ENCODE data around the gene EVC2. TPM values are rescaled to one million over a fixed set of nuclear protein-coding genes. Genes with fewer than 3 reads are reported as not detected.

EVC2 gene, protein sequence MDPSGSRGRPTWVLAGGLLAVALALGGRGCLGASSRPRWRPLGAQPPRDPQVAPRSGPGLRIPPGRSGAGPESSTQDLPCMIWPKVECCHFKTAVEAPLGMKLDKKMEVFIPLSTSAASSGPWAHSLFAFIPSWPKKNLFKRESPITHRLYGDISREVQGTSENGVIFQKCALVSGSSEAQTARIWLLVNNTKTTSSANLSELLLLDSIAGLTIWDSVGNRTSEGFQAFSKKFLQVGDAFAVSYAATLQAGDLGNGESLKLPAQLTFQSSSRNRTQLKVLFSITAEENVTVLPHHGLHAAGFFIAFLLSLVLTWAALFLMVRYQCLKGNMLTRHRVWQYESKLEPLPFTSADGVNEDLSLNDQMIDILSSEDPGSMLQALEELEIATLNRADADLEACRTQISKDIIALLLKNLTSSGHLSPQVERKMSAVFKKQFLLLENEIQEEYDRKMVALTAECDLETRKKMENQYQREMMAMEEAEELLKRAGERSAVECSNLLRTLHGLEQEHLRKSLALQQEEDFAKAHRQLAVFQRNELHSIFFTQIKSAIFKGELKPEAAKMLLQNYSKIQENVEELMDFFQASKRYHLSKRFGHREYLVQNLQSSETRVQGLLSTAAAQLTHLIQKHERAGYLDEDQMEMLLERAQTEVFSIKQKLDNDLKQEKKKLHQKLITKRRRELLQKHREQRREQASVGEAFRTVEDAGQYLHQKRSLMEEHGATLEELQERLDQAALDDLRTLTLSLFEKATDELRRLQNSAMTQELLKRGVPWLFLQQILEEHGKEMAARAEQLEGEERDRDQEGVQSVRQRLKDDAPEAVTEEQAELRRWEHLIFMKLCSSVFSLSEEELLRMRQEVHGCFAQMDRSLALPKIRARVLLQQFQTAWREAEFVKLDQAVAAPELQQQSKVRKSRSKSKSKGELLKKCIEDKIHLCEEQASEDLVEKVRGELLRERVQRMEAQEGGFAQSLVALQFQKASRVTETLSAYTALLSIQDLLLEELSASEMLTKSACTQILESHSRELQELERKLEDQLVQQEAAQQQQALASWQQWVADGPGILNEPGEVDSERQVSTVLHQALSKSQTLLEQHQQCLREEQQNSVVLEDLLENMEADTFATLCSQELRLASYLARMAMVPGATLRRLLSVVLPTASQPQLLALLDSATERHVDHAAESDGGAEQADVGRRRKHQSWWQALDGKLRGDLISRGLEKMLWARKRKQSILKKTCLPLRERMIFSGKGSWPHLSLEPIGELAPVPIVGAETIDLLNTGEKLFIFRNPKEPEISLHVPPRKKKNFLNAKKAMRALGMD
- total RNA-seq (2014; rRNA removed; shearing (Covaris generic); ENCODE audit: low replicate concordance), result 0.15 and 0.36 TPM in 2 replicates

GRCh38 chr4:5708449-5709206 lies at the start of gene EVC2:
TSS of gene EVC2 (minus strand) at chr4:5708559. CDS start at chr4:5708513, 46 bp downstream.
- no peaks in the 10 kb centered on the region for H3K9me2 ChIP-seq (replicated peaks; ENCODE audit: insufficient read depth, low read length)
- H3K36me3 ChIP-seq (ENCODE audit: insufficient read depth, low read length), result no peaks in the 10 kb centered on the region
- peak; percentile 49 for DNase-seq
- no peak within 1 kb of the TSS for H2AFZ ChIP-seq (ENCODE audit: low read length)
- H3K79me2 ChIP-seq (ENCODE audit: low read length), result no peaks in the 10 kb centered on the region
- H3K9ac ChIP-seq (ENCODE audit: low read length), result peak within 1 kb of the TSS; percentile 20
- no peaks in the 10 kb centered on the region for H3K27me3 ChIP-seq (ENCODE audit: low read length)
- no peaks in the 10 kb centered on the region for H3K9me3 ChIP-seq (ENCODE audit: low read length)
- no peak within 1 kb of the TSS for H3K27ac ChIP-seq (ENCODE audit: low read length)
- peaks cover 8% of the 10 kb centered on the region; the same call in 1 of the 2 replicates for H3K4me1 ChIP-seq (ENCODE audit: low read length)
- peak within 1 kb of the TSS; percentile 55 for H3K4me2 ChIP-seq (ENCODE audit: low read depth, low read length, poor library complexity, severe bottlenecking)
- H4K20me1 ChIP-seq (ENCODE audit: insufficient read depth, low read depth, low read length), result no peaks in the 10 kb centered on the region
- H3K4me3 ChIP-seq (ENCODE audit: low read length), result peak within 1 kb of the TSS; percentile 61

- no peaks in the 10 kb centered on the region for H4K20me1 ChIP-seq (ENCODE audit: insufficient read depth, low read depth, low read length)
- no peaks in the 10 kb centered on the region for H3K4me1 ChIP-seq (ENCODE audit: low read length)
- no peak overlapping the region for H3K4me3 ChIP-seq (ENCODE audit: low read length)
- H3K9ac ChIP-seq (ENCODE audit: low read length), result no peak overlapping the region
- H3K4me2 ChIP-seq (ENCODE audit: low read depth, low read length, poor library complexity, severe bottlenecking), result no peak overlapping the region
- H3K27me3 ChIP-seq (ENCODE audit: low read length), result no peaks in the 10 kb centered on the region
- no peaks in the 10 kb centered on the region for H3K36me3 ChIP-seq (ENCODE audit: insufficient read depth, low read length)
- H3K79me2 ChIP-seq (ENCODE audit: low read length), result no peaks in the 10 kb centered on the region
- H2AFZ ChIP-seq (ENCODE audit: low read length), result no peak overlapping the region
- no peak overlapping the region for H3K27ac ChIP-seq (ENCODE audit: low read length)
- H3K9me3 ChIP-seq (ENCODE audit: low read length), result no peaks in the 10 kb centered on the region
- no peak for DNase-seq
- H3K9me2 ChIP-seq (replicated peaks; ENCODE audit: insufficient read depth, low read length), result no peaks in the 10 kb centered on the region
Observed at GRCh38 chr4:5757954-5758353, 49.6 kb upstream of the EVC2 start.

DNA sequence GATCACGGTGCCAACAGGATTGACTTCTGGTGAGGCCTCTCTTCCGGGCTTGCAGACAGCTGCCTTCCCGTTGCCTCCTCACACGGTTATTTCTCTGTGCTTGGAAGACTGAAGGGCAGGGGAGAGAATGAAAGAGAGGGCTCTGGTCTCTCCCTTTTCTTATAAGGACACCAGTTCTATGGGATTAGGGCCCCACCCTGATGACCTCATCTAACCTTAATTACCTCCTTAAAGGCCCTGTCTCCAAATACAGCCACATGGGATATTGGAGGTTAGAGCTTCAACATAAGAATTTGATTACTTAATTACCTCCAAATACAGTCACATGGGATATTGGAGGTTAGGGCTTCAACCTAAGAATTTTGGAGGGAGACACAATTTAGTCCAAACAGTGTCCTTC lies 49.2 kb upstream of the EVC2 start:
- no peak overlapping the region for H2AFZ ChIP-seq (ENCODE audit: low read length)

DNA sequence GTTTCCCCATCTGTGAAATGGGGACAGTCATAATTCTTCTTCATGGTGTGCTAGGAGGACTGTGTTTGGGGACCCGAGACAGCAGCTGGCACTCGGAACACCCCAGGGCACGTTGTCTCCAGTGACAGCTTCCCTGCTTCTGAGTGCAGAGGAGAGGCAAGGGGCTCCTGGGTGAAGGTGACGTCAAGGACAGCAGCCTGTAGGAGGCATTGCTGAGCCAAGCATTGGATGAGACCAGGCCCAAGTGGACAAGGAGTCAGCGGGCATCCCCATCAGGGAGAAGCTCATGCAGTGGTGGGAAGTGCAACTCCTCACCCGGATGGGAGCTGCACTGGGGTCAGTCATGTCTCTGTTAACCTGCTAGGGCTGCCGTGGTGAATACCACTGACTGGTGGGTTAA lies 48.7 kb upstream of the EVC2 start:
- no peak overlapping the region for H2AFZ ChIP-seq (ENCODE audit: low read length)
- H3K4me2 ChIP-seq (ENCODE audit: low read depth, low read length, poor library complexity, severe bottlenecking), result no peak overlapping the region
- no peaks in the 10 kb centered on the region for H3K4me1 ChIP-seq (ENCODE audit: low read length)
- no peak overlapping the region for H3K9ac ChIP-seq (ENCODE audit: low read length)
- no peaks in the 10 kb centered on the region for H3K36me3 ChIP-seq (ENCODE audit: insufficient read depth, low read length)
- H3K27ac ChIP-seq (ENCODE audit: low read length), result no peak overlapping the region
- DNase-seq, result no peak
- H3K9me3 ChIP-seq (ENCODE audit: low read length), result no peaks in the 10 kb centered on the region
- H3K4me3 ChIP-seq (ENCODE audit: low read length), result no peak overlapping the region
- no peaks in the 10 kb centered on the region for H3K9me2 ChIP-seq (replicated peaks; ENCODE audit: insufficient read depth, low read length)
- no peaks in the 10 kb centered on the region for H3K27me3 ChIP-seq (ENCODE audit: low read length)
- H3K79me2 ChIP-seq (ENCODE audit: low read length), result no peaks in the 10 kb centered on the region
- H4K20me1 ChIP-seq (ENCODE audit: insufficient read depth, low read depth, low read length), result no peaks in the 10 kb centered on the region

More for the DNA sequence above, 49.2 kb upstream of the EVC2 start:
- no peaks in the 10 kb centered on the region for H3K9me3 ChIP-seq (ENCODE audit: low read length)
- no peak for DNase-seq
- no peaks in the 10 kb centered on the region for H3K36me3 ChIP-seq (ENCODE audit: insufficient read depth, low read length)
- H3K4me1 ChIP-seq (ENCODE audit: low read length), result no peaks in the 10 kb centered on the region
- no peaks in the 10 kb centered on the region for H3K9me2 ChIP-seq (replicated peaks; ENCODE audit: insufficient read depth, low read length)
- no peak overlapping the region for H3K4me2 ChIP-seq (ENCODE audit: low read depth, low read length, poor library complexity, severe bottlenecking)
- H3K4me3 ChIP-seq (ENCODE audit: low read length), result no peak overlapping the region
- H3K79me2 ChIP-seq (ENCODE audit: low read length), result no peaks in the 10 kb centered on the region
- no peaks in the 10 kb centered on the region for H4K20me1 ChIP-seq (ENCODE audit: insufficient read depth, low read depth, low read length)
- H3K27me3 ChIP-seq (ENCODE audit: low read length), result no peaks in the 10 kb centered on the region
- H3K27ac ChIP-seq (ENCODE audit: low read length), result no peak overlapping the region
- no peak overlapping the region for H3K9ac ChIP-seq (ENCODE audit: low read length)

DNA sequence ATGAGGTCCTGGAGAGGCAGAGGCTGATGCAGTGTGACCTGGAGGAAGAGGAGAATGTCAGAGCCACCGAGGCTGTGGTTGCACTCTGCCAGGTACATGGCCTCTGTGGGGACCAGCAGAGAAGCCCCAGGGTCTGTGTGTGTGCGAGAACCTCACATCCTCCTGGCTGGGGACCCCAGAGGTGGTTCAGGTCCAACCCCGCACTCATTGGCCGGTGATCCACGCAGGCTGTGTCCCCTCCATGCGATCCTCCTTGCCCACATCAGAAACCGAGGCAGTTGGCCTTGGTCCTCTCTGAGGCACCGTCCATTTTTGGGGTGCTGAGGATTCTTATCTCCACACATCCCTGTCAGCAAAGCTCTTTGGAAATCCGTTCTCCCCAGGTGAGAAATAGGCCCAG lies 47.9 kb upstream of the EVC2 start:
- Histone ChIP-seq H3K9me2 (replicated peaks; ENCODE audit: insufficient read depth, low read length) (no peaks in the 10 kb centered on the region), H3K9me3 (ENCODE audit: low read length) (no peaks in the 10 kb centered on the region), H2AFZ (ENCODE audit: low read length) (no peak overlapping the region), H3K4me1 (ENCODE audit: low read length) (no peaks in the 10 kb centered on the region), H3K4me2 (ENCODE audit: low read depth, low read length, poor library complexity, severe bottlenecking) (no peak overlapping the region), H4K20me1 (ENCODE audit: insufficient read depth, low read depth, low read length) (no peaks in the 10 kb centered on the region), H3K27me3 (ENCODE audit: low read length) (no peaks in the 10 kb centered on the region), H3K27ac (ENCODE audit: low read length) (no peak overlapping the region), H3K36me3 (ENCODE audit: insufficient read depth, low read length) (no peaks in the 10 kb centered on the region), H3K9ac (ENCODE audit: low read length) (no peak overlapping the region), H3K79me2 (ENCODE audit: low read length) (no peaks in the 10 kb centered on the region), H3K4me3 (ENCODE audit: low read length) (no peak overlapping the region)
- no peak for DNase-seq

GRCh38 chr4:5755679-5756078 lies 47.3 kb upstream of the EVC2 start:
- H3K36me3 ChIP-seq (ENCODE audit: insufficient read depth, low read length), result no peaks in the 10 kb centered on the region
- H2AFZ ChIP-seq (ENCODE audit: low read length), result no peak overlapping the region
- H3K9ac ChIP-seq (ENCODE audit: low read length), result no peak overlapping the region
- H3K27ac ChIP-seq (ENCODE audit: low read length), result no peak overlapping the region
- no peaks in the 10 kb centered on the region for H3K4me1 ChIP-seq (ENCODE audit: low read length)
- no peaks in the 10 kb centered on the region for H3K27me3 ChIP-seq (ENCODE audit: low read length)
- no peaks in the 10 kb centered on the region for H3K9me3 ChIP-seq (ENCODE audit: low read length)
- DNase-seq, result no peak
- no peaks in the 10 kb centered on the region for H3K79me2 ChIP-seq (ENCODE audit: low read length)
- no peaks in the 10 kb centered on the region for H3K9me2 ChIP-seq (replicated peaks; ENCODE audit: insufficient read depth, low read length)
- H4K20me1 ChIP-seq (ENCODE audit: insufficient read depth, low read depth, low read length), result no peaks in the 10 kb centered on the region
- no peak overlapping the region for H3K4me2 ChIP-seq (ENCODE audit: low read depth, low read length, poor library complexity, severe bottlenecking)
- no peak overlapping the region for H3K4me3 ChIP-seq (ENCODE audit: low read length)

DNA sequence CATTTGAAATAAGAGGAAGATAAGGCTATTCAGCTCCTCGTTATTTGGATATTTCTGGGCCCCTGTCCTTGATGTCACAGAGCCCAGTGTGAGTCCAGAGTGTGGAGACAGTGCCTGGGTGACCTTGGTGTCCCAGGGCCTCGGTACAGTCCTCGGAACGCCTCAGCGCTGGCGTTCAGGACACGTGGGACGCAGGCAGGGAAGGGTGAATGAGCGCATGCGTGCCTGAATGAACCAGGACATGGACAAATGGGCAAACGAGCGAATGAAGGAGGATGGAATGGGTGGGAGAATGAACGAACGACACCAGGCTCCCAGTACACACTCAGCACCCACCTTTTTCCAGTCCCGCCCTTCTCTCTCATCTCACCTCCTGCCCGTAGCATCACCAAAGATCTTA lies 46.8 kb upstream of the EVC2 start:
- H3K9me3 ChIP-seq (ENCODE audit: low read length), result no peaks in the 10 kb centered on the region
- H3K36me3 ChIP-seq (ENCODE audit: insufficient read depth, low read length), result no peaks in the 10 kb centered on the region
- no peak overlapping the region for H3K27ac ChIP-seq (ENCODE audit: low read length)
- H3K9ac ChIP-seq (ENCODE audit: low read length), result no peak overlapping the region
- no peak overlapping the region for H3K4me2 ChIP-seq (ENCODE audit: low read depth, low read length, poor library complexity, severe bottlenecking)
- DNase-seq, result no peak
- H3K27me3 ChIP-seq (ENCODE audit: low read length), result no peaks in the 10 kb centered on the region
- H2AFZ ChIP-seq (ENCODE audit: low read length), result no peak overlapping the region
- H3K9me2 ChIP-seq (replicated peaks; ENCODE audit: insufficient read depth, low read length), result no peaks in the 10 kb centered on the region
- no peak overlapping the region for H3K4me3 ChIP-seq (ENCODE audit: low read length)
- no peaks in the 10 kb centered on the region for H4K20me1 ChIP-seq (ENCODE audit: insufficient read depth, low read depth, low read length)
- H3K79me2 ChIP-seq (ENCODE audit: low read length), result no peaks in the 10 kb centered on the region
- H3K4me1 ChIP-seq (ENCODE audit: low read length), result no peaks in the 10 kb centered on the region

All from Karpas-422 (cell line).